IPS-18a (cell line): ENCODE results near the gene RAB20.

ENCODE experiments used
- H3K27ac ChIP-seq: one replicate; pipeline ENCODE4 v1.5.1; 2013; ENCODE audit warnings: low read length
- H3K27me3 ChIP-seq: one replicate; pipeline ENCODE4 v1.6.1; 2013; ENCODE audit warnings: mild to moderate bottlenecking, low read length; ENCODE audit not compliant: control insufficient read depth, insufficient read depth
- H3K36me3 ChIP-seq: one replicate; pipeline ENCODE4 v1.6.1; 2013; ENCODE audit warnings: low read depth, low read length; ENCODE audit not compliant: control insufficient read depth
- H3K4me1 ChIP-seq: one replicate; pipeline ENCODE4 v1.6.1; 2013; ENCODE audit warnings: low read depth, low read length; ENCODE audit not compliant: control insufficient read depth
- H3K4me3 ChIP-seq: one replicate; pipeline ENCODE4 v1.5.1; 2013; ENCODE audit warnings: low read length
- H3K9ac ChIP-seq: one replicate; pipeline ENCODE4 v1.6.1; 2013; ENCODE audit warnings: mild to moderate bottlenecking, low read length, moderate library complexity
- H3K9me3 ChIP-seq: one replicate; pipeline ENCODE4 v1.6.1; 2013; ENCODE audit warnings: low read depth, low read length; ENCODE audit not compliant: control insufficient read depth

RAB20 gene

DNA sequence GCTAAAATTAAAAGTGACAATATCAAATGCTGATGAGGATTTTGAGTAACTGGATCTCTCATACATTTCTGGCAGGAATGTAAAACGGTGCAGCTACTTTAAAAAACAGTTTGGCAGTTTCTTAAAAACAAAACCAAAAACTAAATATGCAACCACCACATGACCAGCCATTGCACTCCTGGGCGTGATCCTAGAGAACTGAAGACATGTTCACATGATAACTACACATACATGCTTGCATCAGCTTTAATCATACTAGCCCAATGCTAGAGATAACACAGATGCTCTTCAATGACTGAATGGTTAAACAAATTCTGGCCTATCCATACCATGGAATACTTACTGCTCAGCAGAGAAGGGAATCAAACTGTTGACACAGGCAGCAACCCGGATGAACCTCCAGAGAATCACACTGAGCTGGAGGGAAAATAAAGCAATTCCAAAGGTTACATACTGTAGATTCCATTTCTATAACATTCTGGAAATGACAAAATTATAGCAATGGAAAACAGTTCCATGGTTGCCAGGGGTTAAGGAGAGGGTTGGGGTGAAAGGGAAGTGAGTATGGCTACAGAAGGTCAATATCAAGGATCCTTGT, 28.4 kb upstream of the RAB20 start:
- Histone ChIP-seq H3K36me3 (no peaks in the 10 kb centered on the region), H3K4me3 (no peak overlapping the region), H3K9ac (no peak overlapping the region), H3K27me3 (no peaks in the 10 kb centered on the region), H3K4me1 (peaks cover 4% of the 10 kb centered on the region), H3K9me3 (no peaks in the 10 kb centered on the region), H3K27ac (no peak overlapping the region)

DNA sequence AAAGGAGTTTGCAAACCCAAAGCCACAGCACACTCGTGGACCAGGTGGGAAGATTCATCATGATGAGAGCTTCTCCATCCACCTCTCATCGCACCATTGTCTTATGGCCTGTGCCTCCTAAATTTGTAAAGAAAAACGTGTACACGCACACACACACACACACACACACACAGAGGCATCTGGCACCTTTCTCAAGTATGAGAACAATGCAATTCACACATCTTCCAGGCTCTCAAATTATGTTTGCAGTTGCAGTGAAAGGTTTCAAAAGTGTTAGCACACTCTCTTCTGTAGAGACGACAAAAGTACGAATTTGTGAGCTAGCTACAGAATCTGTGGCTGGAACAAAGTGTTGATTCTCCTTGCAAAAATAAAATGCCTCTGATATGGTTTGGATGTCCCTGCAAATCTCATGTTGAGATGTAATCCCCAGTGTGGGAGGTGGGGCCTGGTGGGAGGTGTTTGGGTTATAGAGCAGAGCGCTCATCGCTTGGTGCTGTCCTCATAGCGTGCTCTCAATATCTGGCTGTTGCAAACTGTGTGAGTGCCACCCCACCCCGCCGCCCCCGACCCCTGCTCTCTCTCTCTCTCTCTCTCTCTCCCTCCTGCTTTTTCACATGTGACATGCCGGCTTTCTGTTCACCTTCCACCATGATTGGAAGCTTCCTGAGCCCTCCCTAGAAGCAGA, 21.8 kb upstream of the RAB20 start:
- Histone ChIP-seq H3K9ac (no peak overlapping the region), H3K4me3 (no peak overlapping the region), H3K27me3 (no peaks in the 10 kb centered on the region), H3K36me3 (no peaks in the 10 kb centered on the region), H3K27ac (no peak overlapping the region), H3K9me3 (no peaks in the 10 kb centered on the region), H3K4me1 (no peaks in the 10 kb centered on the region)

DNA sequence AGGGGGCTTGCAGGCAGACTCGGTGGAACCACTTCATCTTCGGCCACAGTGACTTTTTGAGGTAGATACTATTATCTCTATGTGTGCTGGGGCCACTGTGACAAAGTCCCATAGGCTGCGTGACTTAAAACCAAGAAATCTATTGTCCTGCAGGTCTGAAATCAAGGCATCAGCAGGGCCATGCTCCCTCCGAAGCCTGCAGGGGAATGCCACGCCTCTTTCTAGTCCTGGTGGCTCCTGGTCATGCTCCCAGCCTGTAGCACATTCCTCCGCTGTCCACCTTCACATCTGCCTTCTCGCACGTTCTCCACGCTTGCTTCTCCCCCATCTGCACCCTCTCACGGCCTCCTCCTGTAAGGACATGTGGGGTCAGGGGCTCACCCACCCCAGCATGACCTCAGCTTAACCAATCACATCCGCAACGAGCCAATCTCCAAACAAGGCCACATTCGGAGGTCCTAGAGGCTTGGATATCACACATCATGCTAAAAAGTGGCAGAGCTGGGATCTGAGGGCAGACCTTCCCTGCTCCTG, 21.0 kb upstream of the RAB20 start:
- H3K27ac ChIP-seq, result no peak overlapping the region
- no peaks in the 10 kb centered on the region for H3K36me3 ChIP-seq
- no peaks in the 10 kb centered on the region for H3K9me3 ChIP-seq
- no peak overlapping the region for H3K9ac ChIP-seq
- no peaks in the 10 kb centered on the region for H3K4me1 ChIP-seq
- no peaks in the 10 kb centered on the region for H3K27me3 ChIP-seq
- no peak overlapping the region for H3K4me3 ChIP-seq

DNA sequence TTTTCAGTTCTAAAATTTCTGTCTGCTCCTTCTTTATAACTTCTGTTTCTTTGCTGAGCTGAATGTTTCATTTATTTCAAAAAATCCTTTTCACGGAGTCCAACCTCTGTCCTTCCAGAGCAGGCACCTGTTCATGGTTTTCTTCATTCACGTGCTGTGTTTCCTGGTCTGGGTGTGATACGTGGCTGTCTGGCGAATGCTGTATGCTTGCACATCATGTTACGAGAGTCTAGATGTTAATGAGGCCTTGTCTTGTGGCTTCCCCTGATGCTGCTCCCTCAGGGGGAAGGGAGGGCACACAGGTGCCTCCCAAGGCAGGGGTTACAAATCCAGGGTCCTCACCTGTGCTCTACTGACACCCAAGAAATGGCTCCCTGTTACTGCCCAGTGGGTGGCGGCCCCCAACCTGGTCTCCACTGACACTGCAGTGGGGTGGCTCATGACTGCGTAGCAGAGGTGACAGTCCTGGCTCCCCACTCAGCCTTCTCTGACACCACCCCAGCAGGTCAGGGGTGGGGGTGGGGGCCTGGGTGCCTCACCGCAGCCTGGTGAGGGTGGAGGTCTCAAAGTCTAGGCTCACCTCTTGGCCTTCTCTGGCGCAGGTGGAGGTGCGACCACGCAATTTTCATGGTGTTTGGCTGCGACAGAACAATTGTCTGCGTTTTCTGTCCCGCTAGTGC, 20.1 kb upstream of the RAB20 start:
- Histone ChIP-seq H3K27me3 (no peaks in the 10 kb centered on the region), H3K27ac (no peak overlapping the region), H3K36me3 (no peaks in the 10 kb centered on the region), H3K9me3 (no peaks in the 10 kb centered on the region), H3K4me3 (no peak overlapping the region), H3K4me1 (no peaks in the 10 kb centered on the region), H3K9ac (no peak overlapping the region)

DNA sequence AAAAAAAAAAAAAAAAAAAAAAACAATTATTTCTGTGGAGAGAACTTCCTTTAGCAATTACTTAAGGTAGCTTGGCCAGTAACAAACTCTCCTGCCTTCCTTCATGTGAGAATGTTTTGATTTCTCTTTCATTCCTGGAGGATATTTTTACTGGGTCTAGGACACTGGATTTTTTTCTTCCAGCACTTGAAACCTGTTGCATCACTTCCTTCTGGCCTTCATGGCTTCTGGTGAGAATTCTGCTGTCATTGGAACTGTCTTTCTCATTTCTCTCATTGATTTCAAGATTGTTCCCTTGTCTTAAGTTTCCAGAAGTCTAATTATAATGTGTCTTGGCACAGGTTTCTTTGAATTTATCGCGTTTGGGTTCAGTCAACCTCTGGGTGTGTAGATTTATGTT, 19.3 kb upstream of the RAB20 start:
- H3K27ac ChIP-seq, result no peak overlapping the region
- H3K4me3 ChIP-seq, result no peak overlapping the region
- H3K9me3 ChIP-seq, result no peaks in the 10 kb centered on the region
- H3K9ac ChIP-seq, result no peak overlapping the region
- H3K27me3 ChIP-seq, result no peaks in the 10 kb centered on the region
- H3K36me3 ChIP-seq, result no peaks in the 10 kb centered on the region
- H3K4me1 ChIP-seq, result peaks cover under 1% of the 10 kb centered on the region

DNA sequence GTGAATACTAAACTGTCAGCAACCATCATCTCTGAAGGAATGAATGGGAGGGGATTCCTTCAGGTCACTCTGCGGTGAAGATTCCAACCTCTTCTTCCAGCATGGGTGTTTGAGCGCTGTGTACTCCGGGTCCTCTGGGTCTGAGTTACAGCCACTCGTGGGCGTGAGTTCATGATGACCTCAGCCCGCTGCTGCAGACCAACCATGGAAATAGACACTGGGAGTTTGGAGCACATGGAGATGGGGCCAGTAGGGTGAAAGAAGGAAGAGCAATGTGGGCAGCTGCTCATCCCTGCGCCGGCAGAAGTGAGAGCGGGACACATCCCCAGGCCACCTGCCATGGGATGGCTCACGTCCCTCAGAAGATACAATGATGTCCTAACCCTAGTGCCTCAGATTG, 16.8 kb upstream of the RAB20 start:
- no peaks in the 10 kb centered on the region for H3K36me3 ChIP-seq
- H3K27me3 ChIP-seq, result no peaks in the 10 kb centered on the region
- H3K4me3 ChIP-seq, result no peak overlapping the region
- H3K27ac ChIP-seq, result no peak overlapping the region
- H3K9me3 ChIP-seq, result no peaks in the 10 kb centered on the region
- H3K9ac ChIP-seq, result no peak overlapping the region
- H3K4me1 ChIP-seq, result peaks cover 6% of the 10 kb centered on the region

DNA sequence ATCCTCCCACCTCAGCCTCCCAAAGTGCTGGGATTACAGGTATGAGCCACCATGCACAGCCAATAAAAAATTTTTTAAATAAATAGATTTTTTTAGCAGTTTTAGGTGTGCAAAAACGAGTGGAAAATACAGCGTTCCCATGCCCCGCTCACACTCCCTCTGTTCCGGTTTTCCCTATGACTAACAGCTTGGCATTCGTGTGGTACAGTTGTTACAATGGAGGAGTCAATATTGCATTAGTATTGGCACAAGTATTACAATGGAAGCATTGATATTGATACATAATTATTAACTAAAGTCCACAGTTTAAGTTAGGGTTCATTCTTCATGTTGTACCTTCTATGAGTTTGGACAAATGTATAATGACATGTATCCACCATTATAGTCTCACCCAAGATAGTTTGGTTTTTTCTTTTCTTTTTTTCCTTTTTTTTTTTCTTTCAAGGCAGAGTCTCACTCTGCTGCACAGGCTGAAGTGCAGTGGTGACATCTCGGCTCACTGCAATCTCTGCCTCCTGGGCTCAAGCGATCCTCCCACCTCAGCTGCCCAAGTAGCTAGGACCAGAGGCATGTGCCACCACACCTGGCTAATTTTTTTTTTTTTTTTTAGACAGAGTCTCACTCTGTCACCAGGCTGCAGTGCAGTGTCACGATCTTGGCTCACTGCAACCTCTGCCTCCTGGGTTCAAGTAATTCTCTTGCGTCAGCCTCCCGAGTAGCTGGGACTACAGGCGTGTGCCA, 15.4 kb upstream of the RAB20 start:
- Histone ChIP-seq H3K27me3 (no peaks in the 10 kb centered on the region), H3K36me3 (no peaks in the 10 kb centered on the region), H3K9me3 (no peaks in the 10 kb centered on the region), H3K4me3 (no peak overlapping the region), H3K27ac (no peak overlapping the region), H3K4me1 (peaks cover 6% of the 10 kb centered on the region), H3K9ac (no peak overlapping the region)

DNA sequence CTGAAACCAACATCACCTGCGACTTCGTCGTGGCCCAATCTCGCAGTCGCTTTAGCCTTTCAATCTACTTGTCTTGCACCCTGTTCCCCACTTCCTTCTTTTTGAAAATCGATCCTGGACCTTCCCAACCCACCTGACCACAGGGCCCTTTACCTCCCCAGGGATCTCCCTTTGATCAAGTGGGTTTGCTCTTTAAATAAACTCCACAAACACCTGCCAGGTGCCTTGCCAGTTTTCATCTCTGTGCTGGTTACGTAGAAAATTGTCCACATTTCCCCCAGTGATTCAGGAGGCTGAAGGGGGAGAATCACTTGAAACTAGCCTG, 14.5 kb upstream of the RAB20 start:
- Histone ChIP-seq H3K4me3 (no peak overlapping the region), H3K9ac (no peak overlapping the region), H3K4me1 (peaks cover 6% of the 10 kb centered on the region), H3K9me3 (no peaks in the 10 kb centered on the region), H3K27me3 (no peaks in the 10 kb centered on the region), H3K36me3 (no peaks in the 10 kb centered on the region), H3K27ac (no peak overlapping the region)

DNA sequence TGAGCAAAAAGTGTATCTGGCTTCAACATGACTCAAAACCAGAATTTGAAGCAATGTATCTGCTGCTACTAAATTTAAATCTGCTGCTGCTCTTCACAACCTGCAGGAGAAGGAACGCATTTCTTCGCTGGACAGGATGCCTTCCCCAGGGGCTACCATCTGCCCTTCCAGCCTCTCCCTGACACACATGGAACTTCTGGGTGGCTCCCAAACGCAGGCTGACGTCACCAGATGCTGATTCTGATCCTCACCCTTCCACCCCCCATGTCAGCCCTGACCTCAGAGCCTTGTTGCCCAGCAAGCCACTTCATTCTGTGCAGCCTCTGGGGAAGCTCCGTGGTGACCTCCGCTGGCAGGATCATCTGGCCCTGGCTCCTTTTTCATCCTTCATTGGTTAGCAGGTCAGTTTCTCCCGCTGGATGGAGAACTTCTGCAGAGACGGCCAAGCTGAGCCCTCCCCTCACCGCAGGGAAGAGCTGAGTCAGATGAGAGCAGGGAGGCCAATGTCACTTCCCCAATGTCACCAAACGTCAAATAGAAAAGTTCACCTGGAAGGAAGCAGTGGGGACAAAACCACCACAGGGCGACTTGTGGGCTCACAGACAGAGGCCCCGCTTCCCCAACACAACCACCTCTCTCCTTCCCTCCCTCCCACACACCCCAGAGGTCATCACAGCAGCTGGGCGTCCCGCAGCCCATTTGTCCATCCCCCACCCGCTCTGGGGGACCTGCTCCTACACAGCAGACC, 14.0 kb upstream of the RAB20 start:
- Histone ChIP-seq H3K4me3 (no peak overlapping the region), H3K4me1 (peaks cover 6% of the 10 kb centered on the region), H3K27me3 (no peaks in the 10 kb centered on the region), H3K36me3 (no peaks in the 10 kb centered on the region), H3K27ac (no peak overlapping the region), H3K9ac (no peak overlapping the region), H3K9me3 (no peaks in the 10 kb centered on the region)

DNA sequence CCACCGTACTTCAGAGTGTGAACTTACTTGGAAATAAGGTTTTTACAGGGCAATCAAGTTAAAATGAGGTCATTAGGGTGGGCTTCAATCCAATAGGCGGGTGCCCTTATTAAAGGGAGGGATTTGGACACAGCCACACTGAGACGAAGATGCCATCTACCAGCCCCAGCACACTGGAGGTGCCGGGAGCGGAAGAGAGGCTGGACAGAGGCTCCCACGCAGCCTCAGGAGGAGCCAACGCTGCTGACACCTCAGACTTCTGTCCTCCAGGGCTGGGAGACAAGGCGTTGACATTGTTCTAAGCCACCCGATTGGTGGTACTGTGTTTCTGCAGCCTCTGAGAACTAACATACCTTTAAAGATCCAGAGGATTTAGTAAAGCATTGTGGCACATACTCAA, 12.6 kb upstream of the RAB20 start:
- peaks cover 6% of the 10 kb centered on the region for H3K4me1 ChIP-seq
- no peak overlapping the region for H3K27ac ChIP-seq
- H3K4me3 ChIP-seq, result no peak overlapping the region
- H3K36me3 ChIP-seq, result no peaks in the 10 kb centered on the region
- no peak overlapping the region for H3K9ac ChIP-seq
- H3K27me3 ChIP-seq, result no peaks in the 10 kb centered on the region
- no peaks in the 10 kb centered on the region for H3K9me3 ChIP-seq

DNA sequence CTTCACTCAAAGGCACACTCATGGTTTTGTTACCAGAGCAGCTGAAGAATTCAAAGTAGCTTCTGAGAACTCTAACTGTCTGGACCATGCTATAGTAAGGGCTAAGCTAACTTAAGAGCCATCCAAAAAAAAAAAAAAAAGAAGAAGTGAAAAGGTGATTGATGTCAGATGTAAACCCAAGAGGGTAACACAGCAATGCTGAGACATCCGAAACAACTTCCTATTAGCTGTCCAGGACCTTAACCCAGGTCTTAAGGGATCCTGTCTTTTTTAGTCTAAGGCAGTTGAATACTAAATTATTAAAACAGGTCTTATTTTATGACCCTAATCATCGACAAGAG, 11.2 kb upstream of the RAB20 start:
- Histone ChIP-seq H3K4me3 (no peak overlapping the region), H3K27ac (no peak overlapping the region), H3K4me1 (peaks cover 6% of the 10 kb centered on the region), H3K27me3 (no peaks in the 10 kb centered on the region), H3K36me3 (no peaks in the 10 kb centered on the region), H3K9ac (no peak overlapping the region), H3K9me3 (no peaks in the 10 kb centered on the region)
